Measurements from ENCODE around the gene CHRNA4.

DNA sequence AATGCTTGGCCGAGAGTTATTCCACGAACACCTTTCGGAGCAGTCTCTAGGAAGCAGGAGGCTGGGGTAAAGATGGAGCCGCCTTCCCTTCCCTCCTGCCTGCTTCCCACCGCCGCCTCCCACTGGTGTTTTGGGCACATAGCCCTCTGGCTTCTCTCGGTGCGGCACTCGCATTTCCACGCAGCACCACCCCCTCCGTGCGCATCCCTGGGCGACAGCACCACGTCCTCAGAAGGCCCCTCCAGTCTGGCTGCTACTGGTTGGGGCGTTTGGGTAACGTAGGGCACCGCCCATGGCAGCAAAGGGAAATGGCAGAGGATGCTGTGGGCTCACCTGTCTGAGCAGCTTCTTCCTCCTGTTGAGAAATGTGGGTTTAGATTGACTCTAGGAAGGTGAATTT lies 65.7 kb downstream of the CHRNA4 start:
- TF ChIP-seq CEBPB (IDR thresholded peaks at IDR 0.05; ENCODE audit: low read depth, low read length) (no peak), MAZ (IDR thresholded peaks at IDR 0.05; ENCODE audit: borderline replicate concordance, low read depth, low read length) (no peak), SMC3 (IDR thresholded peaks at IDR 0.05; ENCODE audit: low read depth, low read length) (no peak), MXI1 (IDR thresholded peaks at IDR 0.05; ENCODE audit: borderline replicate concordance, low read depth, low read length) (no peak), BHLHE40 (IDR thresholded peaks at IDR 0.05; ENCODE audit: low read depth, low read length) (no peak), POLR2A (IDR thresholded peaks at IDR 0.05; ENCODE audit: low read depth, low read length) (peak; percentile 7; the same call in 1 of the 2 replicates), RAD21 (IDR thresholded peaks at IDR 0.05; ENCODE audit: low read length) (no peak)
- TF ChIP-seq, protein P1, sequence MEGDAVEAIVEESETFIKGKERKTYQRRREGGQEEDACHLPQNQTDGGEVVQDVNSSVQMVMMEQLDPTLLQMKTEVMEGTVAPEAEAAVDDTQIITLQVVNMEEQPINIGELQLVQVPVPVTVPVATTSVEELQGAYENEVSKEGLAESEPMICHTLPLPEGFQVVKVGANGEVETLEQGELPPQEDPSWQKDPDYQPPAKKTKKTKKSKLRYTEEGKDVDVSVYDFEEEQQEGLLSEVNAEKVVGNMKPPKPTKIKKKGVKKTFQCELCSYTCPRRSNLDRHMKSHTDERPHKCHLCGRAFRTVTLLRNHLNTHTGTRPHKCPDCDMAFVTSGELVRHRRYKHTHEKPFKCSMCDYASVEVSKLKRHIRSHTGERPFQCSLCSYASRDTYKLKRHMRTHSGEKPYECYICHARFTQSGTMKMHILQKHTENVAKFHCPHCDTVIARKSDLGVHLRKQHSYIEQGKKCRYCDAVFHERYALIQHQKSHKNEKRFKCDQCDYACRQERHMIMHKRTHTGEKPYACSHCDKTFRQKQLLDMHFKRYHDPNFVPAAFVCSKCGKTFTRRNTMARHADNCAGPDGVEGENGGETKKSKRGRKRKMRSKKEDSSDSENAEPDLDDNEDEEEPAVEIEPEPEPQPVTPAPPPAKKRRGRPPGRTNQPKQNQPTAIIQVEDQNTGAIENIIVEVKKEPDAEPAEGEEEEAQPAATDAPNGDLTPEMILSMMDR (conservative IDR thresholded peaks at IDR 0.05; ENCODE audit: low read depth, low read length): no peak; the same call in 1 of the 2 replicates
